NT2/D1 (cell line): ENCODE measurements around the gene WDR20.

Experiments
- SUZ12 ChIP-seq: IDR thresholded peaks from 2 replicates; pipeline ENCODE4 v1.6.1; 2011; ENCODE audit not compliant: insufficient read length, insufficient read depth; ENCODE audit errors: extremely low read depth
- YY1 ChIP-seq: IDR thresholded peaks from 2 replicates; pipeline ENCODE4 v1.6.1; 2011; ENCODE audit not compliant: insufficient read length, insufficient read depth

GRCh38 chr14:102182190-102182589 is 42.5 kb downstream of the WDR20 start:
- TF ChIP-seq YY1 (no peak), SUZ12 (no peak)
